Measurements from ENCODE around the gene MDP1. TPM values are rescaled to one million over a fixed set of nuclear protein-coding genes. Genes with fewer than 3 reads are reported as not detected.
"Not testable (repeated sequence)": the region's sequence is repeated elsewhere in the genome, so short reads cannot be mapped to it uniquely, and the experiment has no call there.

MDP1 gene
- polyA plus RNA-seq, 1 donor (not counting 4 experiments of a cell fraction or from before 2014, with no cell fraction given): 7.3 TPM

DNA sequence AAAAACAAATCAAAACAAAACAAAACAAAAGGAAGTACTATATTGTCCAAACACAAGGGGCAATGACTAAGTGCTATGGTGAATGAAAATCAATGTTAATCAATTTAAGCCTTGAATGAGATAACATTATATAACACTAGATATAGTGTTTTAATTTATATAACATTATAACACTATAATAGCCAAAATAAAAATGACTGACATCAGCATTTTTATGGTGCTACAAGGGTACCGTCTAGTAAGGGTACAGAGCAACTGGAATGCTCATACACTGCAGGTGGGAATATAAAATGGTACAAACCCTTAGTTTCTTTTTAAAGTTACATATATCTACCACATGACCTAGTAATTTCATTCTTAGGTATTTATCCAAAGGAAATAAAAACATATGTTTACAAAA lies 10.6 kb upstream of the MDP1 start:
- H3K4me1 ChIP-seq (ENCODE audit: control insufficient read depth, extremely low read depth, insufficient read depth, low read length): peaks cover 22% of the 10 kb centered on the region
- H4K20me1 ChIP-seq (ENCODE audit: control insufficient read depth, extremely low read depth, insufficient read depth, low read length): no peaks in the 10 kb centered on the region
- TF ChIP-seq EZH2 (IDR thresholded peaks at IDR 0.05; ENCODE audit: low read length): no peak
- TF ChIP-seq, protein P1, sequence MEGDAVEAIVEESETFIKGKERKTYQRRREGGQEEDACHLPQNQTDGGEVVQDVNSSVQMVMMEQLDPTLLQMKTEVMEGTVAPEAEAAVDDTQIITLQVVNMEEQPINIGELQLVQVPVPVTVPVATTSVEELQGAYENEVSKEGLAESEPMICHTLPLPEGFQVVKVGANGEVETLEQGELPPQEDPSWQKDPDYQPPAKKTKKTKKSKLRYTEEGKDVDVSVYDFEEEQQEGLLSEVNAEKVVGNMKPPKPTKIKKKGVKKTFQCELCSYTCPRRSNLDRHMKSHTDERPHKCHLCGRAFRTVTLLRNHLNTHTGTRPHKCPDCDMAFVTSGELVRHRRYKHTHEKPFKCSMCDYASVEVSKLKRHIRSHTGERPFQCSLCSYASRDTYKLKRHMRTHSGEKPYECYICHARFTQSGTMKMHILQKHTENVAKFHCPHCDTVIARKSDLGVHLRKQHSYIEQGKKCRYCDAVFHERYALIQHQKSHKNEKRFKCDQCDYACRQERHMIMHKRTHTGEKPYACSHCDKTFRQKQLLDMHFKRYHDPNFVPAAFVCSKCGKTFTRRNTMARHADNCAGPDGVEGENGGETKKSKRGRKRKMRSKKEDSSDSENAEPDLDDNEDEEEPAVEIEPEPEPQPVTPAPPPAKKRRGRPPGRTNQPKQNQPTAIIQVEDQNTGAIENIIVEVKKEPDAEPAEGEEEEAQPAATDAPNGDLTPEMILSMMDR (optimal IDR thresholded peaks at IDR 0.05 in 1 of 3, IDR thresholded peaks at IDR 0.05 in 1 of 3, conservative IDR thresholded peaks at IDR 0.05 in 1 of 3; ENCODE audit: extremely low read depth in 1 of 3, insufficient read depth in 2 of 3, low read length in 3 of 3): no peak
- dilution Hi-C loops (cut with MboI; ENCODE audit: extremely low pct_ligation_motif_present, low sequenced_read_pairs): no loop called here
- H3K9ac ChIP-seq (ENCODE audit: control insufficient read depth, extremely low read depth, insufficient read depth, low read length): no peak overlapping the region
- no peak overlapping the region for H3K27ac ChIP-seq (ENCODE audit: control insufficient read depth, insufficient read depth, low read length)
- FAIRE-seq (no peak), DNase-seq (ENCODE audit: low read depth, low spot score) (no peak)
- H2AFZ ChIP-seq (ENCODE audit: control insufficient read depth, low read length): no peak overlapping the region
- no peaks in the 10 kb centered on the region for H3K9me3 ChIP-seq (ENCODE audit: control insufficient read depth, low read depth, low read length)
- no peak overlapping the region for H3K4me3 ChIP-seq (ENCODE audit: control insufficient read depth in 2 of 3, extremely low read depth in 1 of 3, insufficient read depth in 2 of 3, low read depth in 1 of 3, low read length in 3 of 3)
- H3K79me2 ChIP-seq (ENCODE audit: control insufficient read depth, insufficient read depth, low read length): peaks cover 79% of the 10 kb centered on the region
- no peak overlapping the region for H3K4me2 ChIP-seq (ENCODE audit: control insufficient read depth, extremely low read depth, insufficient read depth, low read depth, low read length)
- H3K9me1 ChIP-seq (ENCODE audit: control insufficient read depth, extremely low read depth, insufficient read depth, low read length): no peaks in the 10 kb centered on the region
- no peaks in the 10 kb centered on the region for H3K27me3 ChIP-seq (ENCODE audit: control insufficient read depth, extremely low read depth, insufficient read depth, low read length)
- H3K36me3 ChIP-seq (ENCODE audit: control insufficient read depth in 2 of 2, extremely low read depth in 1 of 2, insufficient read depth in 2 of 2, low read length in 2 of 2): peaks cover 2 to 5% of the 10 kb centered on the region in 2 experiments

DNA sequence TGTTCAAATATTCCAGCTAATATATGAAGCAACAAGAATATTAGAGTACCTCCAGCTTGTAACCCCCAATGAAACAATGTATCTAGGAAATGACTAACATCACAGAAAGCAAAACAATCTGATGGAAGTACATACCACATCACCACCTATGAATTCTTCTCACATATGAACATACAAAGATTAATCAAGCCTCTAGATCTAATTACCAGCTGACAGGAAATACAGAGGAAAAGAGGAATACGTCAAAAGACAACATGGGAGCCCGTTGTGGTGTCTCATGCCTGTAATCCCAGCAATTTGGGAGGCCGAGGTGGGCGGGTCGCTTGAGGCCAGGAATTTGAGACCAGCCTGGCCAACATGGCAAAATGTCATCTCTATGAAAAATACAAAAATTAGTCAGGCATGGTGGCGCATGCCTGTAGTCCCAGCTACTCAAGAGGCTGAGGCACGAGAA lies 8.8 kb upstream of the MDP1 start:
- Histone ChIP-seq H3K9ac (ENCODE audit: control insufficient read depth, extremely low read depth, insufficient read depth, low read length) (no peak overlapping the region), H3K4me1 (ENCODE audit: control insufficient read depth, extremely low read depth, insufficient read depth, low read length) (peaks cover 21% of the 10 kb centered on the region), H3K9me3 (ENCODE audit: control insufficient read depth, low read depth, low read length) (no peaks in the 10 kb centered on the region), H2AFZ (ENCODE audit: control insufficient read depth, low read length) (no peak overlapping the region), H3K9me1 (ENCODE audit: control insufficient read depth, extremely low read depth, insufficient read depth, low read length) (no peaks in the 10 kb centered on the region), H3K79me2 (ENCODE audit: control insufficient read depth, insufficient read depth, low read length) (peaks cover 80% of the 10 kb centered on the region), H3K4me3 (ENCODE audit: control insufficient read depth in 2 of 3, extremely low read depth in 1 of 3, insufficient read depth in 2 of 3, low read depth in 1 of 3, low read length in 3 of 3) (no peak overlapping the region), H3K27me3 (ENCODE audit: control insufficient read depth, extremely low read depth, insufficient read depth, low read length) (no peaks in the 10 kb centered on the region), H3K36me3 (ENCODE audit: control insufficient read depth in 2 of 2, extremely low read depth in 1 of 2, insufficient read depth in 2 of 2, low read length in 2 of 2) (peaks cover 2 to 5% of the 10 kb centered on the region in 2 experiments), H4K20me1 (ENCODE audit: control insufficient read depth, extremely low read depth, insufficient read depth, low read length) (no peaks in the 10 kb centered on the region), H3K4me2 (ENCODE audit: control insufficient read depth, extremely low read depth, insufficient read depth, low read depth, low read length) (peak overlapping the region; percentile 51), H3K27ac (ENCODE audit: control insufficient read depth, insufficient read depth, low read length) (peak overlapping the region; percentile 60)
- FAIRE-seq (peak; percentile 66), DNase-seq (ENCODE audit: low read depth, low spot score) (no peak)
- dilution Hi-C loops (cut with MboI; ENCODE audit: extremely low pct_ligation_motif_present, low sequenced_read_pairs): no loop called here
- TF ChIP-seq, protein P1 (optimal IDR thresholded peaks at IDR 0.05 in 1 of 3, IDR thresholded peaks at IDR 0.05 in 1 of 3, conservative IDR thresholded peaks at IDR 0.05 in 1 of 3; ENCODE audit: extremely low read depth in 1 of 3, insufficient read depth in 2 of 3, low read length in 3 of 3): no peak
- no peak for TF ChIP-seq EZH2 (IDR thresholded peaks at IDR 0.05; ENCODE audit: low read length)

DNA sequence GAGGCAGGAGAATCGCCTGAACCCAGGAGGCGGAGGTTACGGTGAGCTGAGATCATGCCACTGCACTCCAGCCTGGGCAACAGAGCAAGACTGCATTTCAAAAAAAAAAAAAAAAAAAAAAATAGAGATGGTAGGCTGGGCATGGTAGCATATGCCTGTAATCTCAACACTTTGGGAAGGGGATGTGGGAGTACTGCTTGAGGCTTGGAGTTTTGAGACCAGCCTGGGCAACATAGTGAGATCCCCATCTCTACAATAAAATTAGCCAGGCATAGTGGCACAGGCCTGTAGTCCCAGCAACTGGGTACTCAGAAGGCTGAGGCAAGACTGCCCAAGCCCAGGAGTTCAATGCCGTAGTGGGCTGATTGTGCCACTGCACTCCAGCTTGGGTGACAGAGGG lies 7.1 kb upstream of the MDP1 start:
- H3K4me3 ChIP-seq (ENCODE audit: control insufficient read depth in 2 of 3, extremely low read depth in 1 of 3, insufficient read depth in 2 of 3, low read depth in 1 of 3, low read length in 3 of 3); H3K27me3 ChIP-seq (ENCODE audit: control insufficient read depth, extremely low read depth, insufficient read depth, low read length); H3K9ac ChIP-seq (ENCODE audit: control insufficient read depth, extremely low read depth, insufficient read depth, low read length); DNase-seq (ENCODE audit: low read depth, low spot score); H3K9me1 ChIP-seq (ENCODE audit: control insufficient read depth, extremely low read depth, insufficient read depth, low read length); H3K36me3 ChIP-seq (ENCODE audit: control insufficient read depth in 2 of 2, extremely low read depth in 1 of 2, insufficient read depth in 2 of 2, low read length in 2 of 2); FAIRE-seq; H3K27ac ChIP-seq (ENCODE audit: control insufficient read depth, insufficient read depth, low read length); H3K9me3 ChIP-seq (ENCODE audit: control insufficient read depth, low read depth, low read length); H4K20me1 ChIP-seq (ENCODE audit: control insufficient read depth, extremely low read depth, insufficient read depth, low read length); H3K4me2 ChIP-seq (ENCODE audit: control insufficient read depth, extremely low read depth, insufficient read depth, low read depth, low read length); H2AFZ ChIP-seq (ENCODE audit: control insufficient read depth, low read length); dilution Hi-C loops (cut with MboI; ENCODE audit: extremely low pct_ligation_motif_present, low sequenced_read_pairs): not testable (repeated sequence)
- Histone ChIP-seq H3K79me2 (ENCODE audit: control insufficient read depth, insufficient read depth, low read length) (peaks cover 75% of the 10 kb centered on the region), H3K4me1 (ENCODE audit: control insufficient read depth, extremely low read depth, insufficient read depth, low read length) (peaks cover 18% of the 10 kb centered on the region)
